GM19397 (cell line): Measurements from ENCODE around the gene UTS2R.

ENCODE experiments used
- ATAC-seq: cut with Tn5 transposase; IDR thresholded peaks from one replicate; pipeline ENCODE4 v1.9.1; 2021; ENCODE audit warnings: mild to moderate bottlenecking, moderate library complexity; ENCODE audit not compliant: unreplicated experiment

The UTS2R gene

DNA sequence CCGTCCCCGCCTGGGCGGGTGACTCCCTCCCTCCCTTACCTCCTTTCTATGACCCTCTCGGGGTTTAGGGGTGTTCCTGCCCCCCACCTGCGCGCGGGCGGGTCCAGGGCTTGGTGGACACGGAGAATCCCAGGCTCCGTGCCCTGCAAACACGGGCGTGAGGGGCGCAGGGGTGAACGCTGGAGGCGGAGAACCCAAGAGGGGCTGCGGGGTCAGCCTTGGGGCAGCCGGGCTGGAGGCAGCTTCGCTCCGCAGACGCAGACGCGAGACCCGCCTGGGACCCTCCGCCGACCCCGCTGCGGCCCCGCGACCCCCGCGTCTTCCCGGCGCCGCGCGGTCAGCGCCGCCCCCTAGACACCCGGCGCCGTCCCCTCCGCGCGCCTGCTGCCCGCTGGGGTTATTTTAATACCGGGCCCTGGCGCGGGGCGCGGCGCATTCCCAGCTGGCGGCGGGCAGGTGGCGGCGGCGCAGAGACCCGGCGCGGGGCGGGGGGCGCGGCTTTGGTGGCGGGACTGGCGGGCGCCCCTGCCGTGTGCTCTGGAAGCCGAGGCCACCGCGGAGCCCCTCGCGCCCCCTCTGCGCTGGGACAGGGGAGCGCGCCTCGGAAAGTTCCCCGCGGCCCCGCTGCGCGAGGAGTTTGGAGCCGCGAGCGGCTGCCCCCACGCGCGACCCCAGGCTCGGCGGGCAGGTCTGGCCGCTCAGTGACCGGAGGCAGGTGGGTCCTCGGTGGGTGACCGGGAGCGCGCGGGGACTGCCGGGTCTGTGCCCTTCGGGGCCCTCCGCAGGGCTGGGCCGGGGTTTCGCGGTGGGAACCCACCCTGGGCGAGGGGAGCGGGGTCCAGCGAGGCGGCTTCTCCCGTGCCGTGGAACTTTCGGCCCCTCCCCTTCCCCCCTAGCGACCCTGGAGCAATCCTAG, at the start of gene UTS2R:
TSS of gene UTS2R (plus strand) at position 433 of the 916 bp plus-strand sequence. CDS start 2,560 bp downstream, outside the sequence.
- ATAC-seq = no peak

DNA sequence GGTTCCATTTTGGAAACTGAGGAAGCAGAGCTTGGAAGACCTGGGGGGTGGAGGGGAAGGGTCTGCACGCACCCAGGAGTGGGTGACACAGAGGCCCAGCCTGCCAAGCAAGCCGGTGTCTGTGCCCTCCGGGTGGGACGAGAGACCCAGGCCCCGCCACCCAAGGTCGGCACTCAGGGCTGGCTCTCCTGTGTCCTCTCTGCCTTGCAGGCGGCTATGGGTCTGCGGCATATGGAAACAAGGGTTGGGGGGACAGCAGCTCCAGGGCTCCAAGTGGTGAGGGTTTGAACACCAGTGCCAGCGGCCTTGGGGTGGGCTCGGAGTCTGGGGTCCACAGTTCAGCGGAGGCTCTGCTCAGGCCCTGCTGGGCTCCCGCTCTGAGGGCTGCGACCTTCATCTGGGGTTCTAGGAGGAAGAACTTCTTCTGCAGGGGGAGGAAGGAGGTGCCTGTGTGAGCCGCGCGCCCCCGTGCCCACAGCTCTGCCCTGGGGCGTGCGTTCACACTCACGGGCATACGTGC, 49.6 kb upstream of the UTS2R start:
- no peak for ATAC-seq

DNA sequence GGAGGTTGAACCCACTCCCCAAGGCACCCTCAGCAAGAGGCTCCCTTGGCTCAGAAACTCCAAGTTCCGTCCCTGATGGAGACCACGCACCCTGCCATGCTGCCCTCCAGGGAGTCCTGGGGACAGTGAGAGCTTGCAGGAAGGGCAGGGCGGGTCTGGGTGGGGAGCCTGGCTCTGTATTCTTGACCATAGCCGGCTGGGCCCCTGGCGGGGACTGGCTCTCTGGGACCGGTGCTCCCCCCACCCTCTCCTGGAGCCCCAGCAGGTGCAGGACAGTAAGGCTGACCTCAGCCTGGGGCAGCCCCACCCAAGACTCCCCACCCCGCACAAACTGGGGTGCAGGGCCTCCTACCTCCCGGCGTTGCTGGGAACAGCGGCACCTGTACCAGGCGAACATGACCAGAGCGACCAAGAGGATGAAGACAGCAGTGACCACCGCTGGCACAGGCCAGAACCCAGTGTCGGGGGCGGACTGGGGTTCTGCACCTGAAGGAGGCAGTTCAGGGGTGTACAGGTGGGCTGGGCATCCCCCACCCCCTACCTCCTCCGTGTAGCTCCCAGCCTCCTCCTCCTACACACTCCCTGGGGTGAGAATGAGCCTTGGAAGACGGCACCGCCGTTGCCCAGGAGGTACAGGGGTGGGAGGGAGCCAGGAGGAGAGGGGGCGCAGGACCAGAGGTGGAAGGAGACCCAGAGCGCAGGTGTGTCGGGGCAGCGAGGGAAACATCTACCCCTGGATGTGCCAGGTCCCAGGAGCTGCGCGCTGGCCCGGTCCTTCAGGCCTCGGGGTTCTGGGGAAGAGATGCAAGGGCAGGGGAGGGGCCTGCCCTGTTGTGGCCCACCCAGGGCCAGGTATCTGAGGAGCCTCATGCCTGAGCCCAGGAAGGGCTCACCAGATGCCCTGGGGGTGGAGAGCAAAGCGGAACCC, 48.8 kb upstream of the UTS2R start:
- no peak for ATAC-seq

DNA sequence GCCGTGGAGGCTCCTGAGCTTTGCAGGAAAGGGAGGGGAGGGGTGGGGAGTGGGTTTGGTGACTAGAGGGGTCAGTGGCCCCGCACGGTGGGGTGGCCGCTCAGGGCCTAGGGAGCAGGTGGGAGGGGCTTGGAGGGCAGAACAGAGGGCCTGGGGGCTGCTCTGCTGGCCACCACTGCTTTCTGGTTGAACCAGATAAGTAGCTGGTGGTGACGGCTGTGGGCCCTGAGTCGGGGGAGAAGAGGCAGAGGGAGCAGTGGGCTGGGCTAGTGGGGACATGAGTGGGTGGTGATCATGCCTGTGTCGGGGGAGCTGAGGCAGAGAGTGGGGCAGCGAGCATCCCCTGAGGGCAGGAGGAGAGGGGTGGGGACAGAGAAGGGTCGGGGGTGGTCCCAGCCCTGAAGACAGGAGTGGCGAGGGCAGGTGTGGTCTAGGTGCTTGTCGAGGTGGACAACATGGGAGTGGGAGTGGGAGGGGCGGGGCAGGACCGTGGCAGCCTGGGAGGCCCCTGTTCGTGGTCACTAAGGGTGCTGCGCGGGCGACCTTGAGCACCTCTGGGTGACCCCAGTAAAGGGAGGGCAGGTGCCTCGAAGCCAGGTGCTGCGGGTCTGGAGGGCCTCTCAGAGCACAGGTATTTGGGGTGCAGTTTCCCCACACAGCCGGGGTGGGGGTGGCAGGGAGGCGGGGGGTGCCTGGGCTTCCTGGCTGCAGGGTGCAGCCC, 47.9 kb upstream of the UTS2R start:
- ATAC-seq = no peak

DNA sequence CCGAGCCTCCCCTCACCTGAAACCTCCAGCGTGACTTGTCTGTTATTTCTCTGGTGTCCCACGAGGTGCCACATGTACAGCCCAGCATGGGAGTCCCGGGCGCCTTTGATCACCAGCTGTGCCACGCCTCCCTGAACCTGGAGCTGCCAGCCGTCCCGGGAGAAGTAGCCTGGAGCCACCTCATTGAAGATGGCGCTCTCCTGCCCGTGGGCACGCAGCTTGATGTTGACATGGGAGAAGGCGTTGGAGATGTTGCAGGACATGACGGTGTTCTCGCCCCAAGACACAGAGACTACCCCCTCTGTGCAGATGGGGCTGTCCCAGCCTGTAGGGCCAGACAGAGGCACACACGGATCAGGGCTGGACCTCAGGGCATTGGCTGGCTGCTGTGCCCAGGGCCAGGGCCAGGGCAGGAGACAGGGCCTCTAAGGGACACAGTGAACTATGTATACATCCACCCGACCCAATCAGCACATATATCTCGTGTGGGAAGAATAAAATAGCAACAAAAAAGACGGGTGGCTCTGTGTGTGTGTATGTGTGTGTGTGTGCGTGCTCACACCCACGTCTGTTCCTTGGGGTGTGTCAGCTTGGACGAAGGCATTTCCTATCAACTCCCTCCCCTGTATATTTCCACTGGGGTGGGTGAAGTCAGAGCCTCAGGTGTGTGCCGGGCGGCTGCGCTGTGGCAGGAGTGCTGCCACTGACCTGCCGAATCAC, 46.8 kb upstream of the UTS2R start:
- no peak for ATAC-seq

DNA sequence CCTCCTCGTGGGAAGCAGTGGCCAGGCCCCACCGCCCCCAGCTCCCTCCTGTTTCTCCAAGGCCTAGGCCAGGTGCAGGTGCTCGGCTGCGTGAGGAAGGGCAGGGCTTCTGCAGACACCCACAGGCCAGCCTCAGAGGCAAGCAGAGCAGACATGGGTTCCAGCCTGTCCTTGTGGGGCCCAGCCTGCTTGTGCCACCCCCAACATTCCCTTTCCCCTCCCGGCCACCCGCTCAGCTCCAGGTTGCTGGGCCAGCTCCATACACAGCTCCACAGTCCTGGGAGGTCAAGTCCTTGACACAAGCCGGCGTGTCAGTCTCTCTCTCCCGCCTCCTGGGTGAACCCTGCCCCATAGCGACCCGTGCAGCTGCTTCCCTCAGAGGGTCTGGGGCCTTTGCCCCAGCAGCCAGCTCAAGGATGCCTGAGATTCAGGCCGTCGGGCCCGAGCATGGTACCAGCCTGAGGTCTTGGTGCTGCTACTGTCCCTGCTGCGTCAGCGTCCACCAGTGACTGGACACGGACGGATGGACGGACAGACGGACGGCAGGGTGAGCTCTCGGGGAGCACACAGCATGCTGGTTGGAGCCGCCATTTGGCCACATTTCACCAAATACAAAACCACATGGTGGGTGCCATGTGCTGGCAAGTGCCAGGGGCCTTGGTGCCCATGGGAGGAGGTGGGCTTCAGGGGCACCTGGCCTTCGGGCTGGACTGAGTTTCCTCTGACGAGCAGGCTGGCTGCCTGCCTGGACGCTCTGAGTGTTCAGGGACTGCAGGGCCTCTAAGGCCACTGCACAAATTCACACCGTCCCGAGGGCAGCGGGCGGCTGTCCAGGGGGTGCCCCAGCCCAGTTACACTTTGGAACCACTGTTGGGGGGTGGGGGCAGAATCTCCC, 46.0 kb upstream of the UTS2R start:
- ATAC-seq = no peak

DNA sequence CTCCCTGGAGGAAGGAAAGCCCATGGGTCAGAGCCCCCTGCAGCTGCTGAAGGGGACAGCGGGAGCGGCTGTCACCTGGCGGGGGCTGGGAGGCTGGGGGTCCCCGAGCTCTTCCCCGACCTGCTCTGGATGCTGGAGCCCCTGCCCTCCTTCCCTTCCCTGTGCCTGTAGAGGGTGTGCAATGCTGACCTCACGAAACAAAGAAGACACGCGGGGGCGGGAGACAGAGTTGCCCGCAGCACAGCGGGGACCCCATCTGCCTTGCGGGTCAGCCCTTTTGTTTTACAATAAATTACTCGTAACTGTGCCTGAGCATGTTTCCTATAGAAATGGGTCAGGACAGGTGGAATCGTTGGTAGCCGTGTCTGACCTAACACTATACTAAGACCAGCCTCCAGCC, 44.3 kb upstream of the UTS2R start:
- ATAC-seq = no peak

DNA sequence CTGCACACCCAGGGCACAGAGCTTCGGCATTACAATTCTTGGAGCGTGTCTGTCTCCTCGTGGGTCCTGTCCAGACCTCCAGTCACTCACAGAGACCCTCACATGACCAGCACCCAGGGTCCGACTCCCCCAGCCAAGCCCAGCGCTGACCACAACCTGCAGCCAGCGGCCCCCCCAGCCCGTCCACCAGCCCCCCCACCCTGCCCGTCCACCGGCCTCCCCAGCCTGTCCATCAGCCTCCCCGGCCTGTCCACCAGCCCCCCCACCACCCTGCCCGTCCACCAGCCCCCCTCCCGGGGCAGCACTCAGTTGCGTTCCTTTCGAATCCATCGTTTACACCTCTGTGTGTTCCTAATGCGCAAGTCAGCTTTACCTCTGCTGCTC, 43.8 kb upstream of the UTS2R start:
- no peak for ATAC-seq

DNA sequence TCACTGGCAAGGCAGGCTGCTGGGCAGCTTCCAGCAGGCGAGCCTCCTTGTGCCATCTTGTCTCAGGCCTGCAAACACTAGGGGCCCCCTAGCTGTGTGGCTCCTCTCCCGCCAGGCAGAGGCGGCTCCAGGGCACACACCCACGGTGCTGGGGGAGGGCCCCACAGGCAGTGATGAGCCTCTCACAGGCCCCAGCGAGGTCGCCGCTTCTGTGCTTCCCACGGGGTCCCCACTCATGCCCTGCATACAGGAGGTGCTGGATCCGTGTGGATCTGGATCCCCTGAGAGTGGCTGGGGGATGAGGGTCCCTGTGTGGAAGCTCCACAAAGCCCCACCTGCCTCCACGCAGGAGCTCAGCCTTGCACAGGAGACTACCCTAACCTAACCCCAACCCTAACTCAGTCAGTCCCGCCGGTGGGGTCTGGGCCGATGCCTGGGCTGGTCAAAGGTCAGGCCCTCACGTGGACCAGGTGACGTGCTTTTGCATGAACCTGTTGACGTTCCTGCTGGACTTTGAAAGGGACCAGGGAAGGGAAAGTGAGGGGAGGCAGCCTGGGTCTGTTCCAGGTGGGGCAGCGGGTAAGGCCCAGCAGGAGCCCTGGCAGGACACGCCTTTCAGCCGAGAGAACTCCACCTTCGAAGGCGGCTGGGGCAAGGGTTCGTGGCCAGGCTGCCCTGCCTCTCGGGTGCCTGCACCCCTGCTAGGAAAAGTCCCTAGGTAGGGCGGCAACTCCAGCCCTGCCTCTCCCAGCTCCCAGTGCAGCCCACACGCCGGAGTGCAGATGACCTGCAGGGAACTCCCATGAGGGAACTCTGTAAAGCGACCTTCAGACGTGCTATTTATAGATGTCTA, 43.2 kb upstream of the UTS2R start:
- ATAC-seq = no peak

DNA sequence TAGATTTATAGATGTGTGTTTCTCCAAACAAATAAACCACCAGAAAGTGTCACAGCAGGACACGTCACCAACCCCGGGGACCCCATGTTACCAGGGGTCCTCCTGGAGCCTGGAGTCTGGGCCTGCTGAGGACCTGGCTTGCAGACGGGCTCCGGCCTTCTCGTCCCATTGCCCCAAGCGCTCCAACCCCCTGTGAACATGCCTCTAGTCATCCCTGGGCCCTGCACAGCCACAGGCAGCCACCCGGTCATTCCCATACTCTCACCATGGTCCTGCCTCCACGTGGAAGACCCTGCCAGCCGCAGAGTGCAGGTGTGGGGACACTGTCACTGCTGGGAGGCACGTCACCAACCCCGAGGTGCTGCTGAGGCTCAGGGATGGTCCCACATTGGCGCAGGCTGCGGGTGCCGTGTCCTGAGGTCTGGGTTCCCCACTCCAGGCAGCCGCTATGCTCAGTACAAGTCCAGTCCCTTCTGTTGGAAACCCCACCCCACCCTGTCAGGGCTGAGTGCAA, 42.5 kb upstream of the UTS2R start:
- no peak for ATAC-seq

DNA sequence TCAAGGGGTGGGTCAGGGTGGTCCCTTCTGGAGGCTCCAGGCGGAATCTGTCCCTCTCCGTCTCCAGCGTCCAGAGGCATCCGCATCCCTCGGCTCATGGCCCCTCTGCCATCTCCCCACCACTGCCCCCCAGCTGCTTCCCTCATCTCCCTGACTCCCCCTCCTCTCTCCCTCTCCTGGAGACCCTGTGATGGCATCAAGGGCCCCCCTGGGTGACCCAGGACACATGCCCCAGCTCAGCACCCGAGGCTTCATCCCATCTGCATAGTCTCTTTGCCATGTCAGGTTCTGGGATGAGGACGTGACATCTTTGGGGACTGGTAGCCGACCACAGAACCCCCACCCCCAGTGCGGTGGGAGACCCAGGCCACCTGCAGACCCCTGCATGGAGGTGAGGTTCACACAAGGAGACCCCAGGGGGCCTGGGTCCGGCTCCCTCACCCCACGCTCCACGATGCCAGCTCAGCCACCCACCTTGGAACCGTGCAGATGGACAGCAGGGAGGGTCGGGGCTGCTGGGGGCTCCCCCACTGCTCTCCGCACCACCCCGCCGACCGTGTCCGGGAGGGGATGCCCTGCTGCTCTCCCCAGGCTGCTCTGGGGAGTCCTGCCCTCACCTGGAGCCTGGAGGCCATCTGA, 41.8 kb upstream of the UTS2R start:
- no peak for ATAC-seq

DNA sequence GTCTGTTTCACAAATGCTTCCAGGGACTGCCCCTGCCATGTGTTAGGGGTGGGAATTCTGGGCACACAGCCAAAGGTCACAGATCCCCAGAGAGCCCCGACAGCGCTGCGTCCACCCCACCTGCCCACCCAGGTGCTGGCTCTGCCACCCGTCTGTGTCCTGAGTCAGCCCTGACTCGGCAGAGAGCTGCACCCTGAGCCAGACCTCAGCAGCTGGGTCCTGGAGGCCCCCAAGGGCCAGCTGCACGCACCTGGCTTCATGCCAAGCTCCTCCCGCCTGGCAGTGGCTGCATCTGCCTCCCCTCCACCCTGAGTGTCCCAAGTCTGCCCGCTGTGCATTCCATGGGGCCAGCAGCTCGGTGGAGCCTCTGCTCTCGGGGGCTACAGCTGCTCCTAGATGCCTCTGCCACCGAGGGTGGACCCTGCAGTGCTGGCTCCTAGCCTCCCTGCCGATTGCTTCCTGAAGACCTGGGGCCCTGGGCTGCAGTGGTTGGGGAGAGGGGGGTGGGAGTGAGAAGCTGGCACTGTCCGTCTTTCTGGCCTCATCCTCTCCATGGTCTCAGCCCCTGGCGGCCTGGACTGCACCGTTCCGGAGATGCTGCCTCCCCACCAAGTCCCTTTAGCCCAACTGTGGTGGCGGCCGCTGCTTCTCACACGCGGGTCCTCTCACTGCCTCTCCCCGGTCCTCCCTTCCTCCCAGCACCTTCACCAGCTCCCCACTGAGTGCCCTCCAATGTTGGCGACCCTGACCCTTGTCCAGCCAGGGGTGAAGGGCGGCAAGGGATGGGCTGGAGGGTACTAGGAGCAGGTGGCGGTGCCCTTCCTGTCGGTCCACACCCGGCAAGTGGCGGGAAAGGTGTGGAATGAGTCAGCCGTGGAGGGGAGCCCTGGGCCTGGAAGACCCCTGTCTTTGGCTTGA, 41.0 kb upstream of the UTS2R start:
- no peak for ATAC-seq

DNA sequence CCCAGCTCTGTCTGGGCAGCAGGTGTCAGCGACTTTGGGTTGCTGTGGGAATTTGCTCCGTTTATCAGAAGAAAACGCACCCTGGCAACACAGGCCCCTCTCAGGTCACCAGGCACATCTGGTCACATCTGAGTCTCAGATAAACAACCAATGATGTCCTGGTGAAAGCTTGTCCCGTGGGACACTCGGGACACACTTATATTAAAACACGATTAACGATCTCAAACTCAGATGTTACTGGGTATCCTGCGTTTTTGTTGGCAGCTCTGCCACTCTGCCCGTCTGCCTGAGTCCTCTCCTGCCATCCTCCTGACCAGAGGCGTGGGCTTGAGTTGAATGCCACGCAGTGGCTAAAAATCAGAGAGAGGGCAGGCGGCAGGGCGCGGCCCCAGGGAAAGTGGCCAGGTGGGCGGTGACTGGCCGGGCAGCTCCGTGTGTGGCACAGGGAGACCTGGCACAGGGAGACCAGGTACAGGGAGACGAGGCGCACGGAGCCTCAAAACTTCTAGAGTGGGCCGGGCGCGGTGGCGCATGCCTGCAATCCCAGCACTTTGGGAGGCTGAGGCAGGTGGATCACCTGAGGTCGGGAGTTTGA, 40.1 kb upstream of the UTS2R start:
- ATAC-seq = no peak

DNA sequence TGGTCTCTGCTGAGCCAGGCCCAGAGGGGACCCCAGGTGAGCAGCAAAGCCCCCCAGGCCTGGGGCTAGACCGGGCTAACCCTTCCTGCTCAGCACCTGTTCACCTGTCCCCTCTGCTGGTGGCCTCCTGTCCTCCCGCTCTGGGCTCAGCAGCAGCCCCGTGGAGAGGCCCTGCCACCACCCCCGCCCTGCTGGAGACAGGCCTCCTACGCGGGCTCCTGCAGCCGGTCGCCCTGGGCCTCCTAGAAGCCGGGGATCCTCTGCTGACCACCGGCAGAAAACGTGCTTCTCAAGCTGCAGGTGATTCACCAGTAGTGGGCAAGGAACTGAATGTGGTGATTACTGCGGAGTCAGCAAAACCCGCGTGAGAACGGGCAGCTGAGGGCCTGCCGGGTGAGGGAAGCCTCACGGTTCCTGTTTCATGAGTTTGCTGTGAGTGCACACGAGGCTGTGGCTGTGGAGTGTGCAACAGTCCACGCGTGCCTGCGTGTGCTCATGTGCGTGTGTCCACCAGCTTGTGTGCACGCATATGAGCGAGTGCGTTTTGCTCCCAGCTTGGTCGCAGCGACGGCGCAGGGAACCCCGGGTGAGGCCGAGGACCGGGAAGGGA, 38.8 kb upstream of the UTS2R start:
- ATAC-seq = no peak

DNA sequence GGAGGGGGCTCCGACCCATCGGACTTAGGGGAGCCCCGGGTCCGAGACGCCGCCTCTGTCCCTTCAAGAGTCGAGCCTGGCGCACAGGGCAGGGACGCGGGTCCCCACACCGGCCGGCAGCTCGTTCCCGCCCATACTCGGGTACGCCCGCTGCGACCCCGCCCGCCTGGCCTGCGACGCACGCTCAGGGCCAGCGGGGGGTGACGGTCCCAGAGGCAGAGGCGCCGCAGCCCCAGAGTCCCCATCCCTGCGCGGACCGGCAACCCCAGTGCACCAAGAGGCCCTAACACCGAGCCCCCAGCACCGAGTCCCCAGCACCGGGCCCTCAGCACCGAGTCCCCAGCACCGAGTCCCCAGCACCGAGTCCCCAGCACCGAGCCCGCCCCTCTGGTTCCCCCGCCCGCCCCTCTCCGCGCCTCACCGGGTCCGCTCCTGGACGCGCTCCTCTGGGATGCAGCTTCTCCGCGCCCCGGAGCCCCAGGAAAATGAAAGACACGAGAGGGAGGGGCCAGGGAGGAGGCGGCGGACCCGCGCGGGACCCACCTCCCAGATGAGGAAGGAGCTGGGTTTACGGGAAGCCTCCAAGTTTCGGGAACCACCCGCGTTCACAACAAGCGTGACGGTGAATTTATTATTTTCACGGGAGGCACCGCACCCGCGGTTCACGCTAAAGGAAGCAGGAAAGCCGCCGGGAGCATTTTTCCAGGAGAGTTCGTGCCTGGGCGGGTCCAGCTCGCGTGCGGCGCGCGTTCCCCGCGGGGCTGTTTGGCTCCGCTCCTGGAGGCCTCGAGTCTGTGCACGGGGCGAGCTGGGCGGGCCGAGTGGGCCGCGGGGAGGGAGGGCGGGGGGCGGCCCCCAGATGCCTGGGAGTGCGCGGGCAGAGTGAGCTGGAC, 38.0 kb upstream of the UTS2R start, which contains the start of gene SECTM1:
TSS of gene SECTM1 (minus strand) at position 488 of the 893 bp plus-strand sequence. CDS start 6,526 bp downstream, outside the sequence.
- no peak for ATAC-seq
